Uterus (tissue), 4 donors: Measurements from ENCODE around the gene DIABLO. TPM values are rescaled to one million over a fixed set of nuclear protein-coding genes. Genes with fewer than 3 reads are reported as not detected.

ENCODE experiments used
- DNase-seq, 2 donors: peaks; one replicate each; pipeline ENCODE4 v3.0.0-alpha.2; 2019 to 2020
- H3K27ac ChIP-seq, 2 donors: fragments of 200-600 bp; sonication (generic); 1 replicate in 1 of 2; 2 replicates in 1 of 2; pipeline ENCODE4 v1.5.1; 2016 to 2018
- H3K27me3 ChIP-seq, 2 donors: fragments of 200-600 bp; sonication (generic); one replicate each; pipeline ENCODE4 v1.5.1; 2018 to 2019; ENCODE audit warnings: control low read depth in 1 of 2
- H3K36me3 ChIP-seq, 2 donors: fragments of 200-600 bp; sonication (generic); one replicate each; pipeline ENCODE4 v1.5.1; 2019; ENCODE audit warnings: control low read depth in 1 of 2
- H3K4me1 ChIP-seq, 2 donors: fragments of 200-600 bp; sonication (generic); one replicate each; pipeline ENCODE4 v1.5.1; 2018 to 2019; ENCODE audit warnings: control low read depth in 1 of 2
- H3K4me3 ChIP-seq, 2 donors: fragments of 200-600 bp; sonication (generic); 1 replicate in 1 of 2; 2 replicates in 1 of 2; pipeline ENCODE4 v1.5.1; 2018 to 2019; ENCODE audit warnings: mild to moderate bottlenecking in 1 of 2
- H3K9me3 ChIP-seq, 2 donors: fragments of 200-600 bp; sonication (generic); one replicate each; pipeline ENCODE4 v1.5.1; 2019; ENCODE audit warnings: control low read depth in 1 of 2
- POLR2A ChIP-seq, 2 donors: fragments of 450-650 bp; IDR thresholded peaks; one replicate each; pipeline ENCODE4 v1.6.1; 2016; ENCODE audit warnings: antibody characterized with exemption in 2 of 2, mild to moderate bottlenecking in 1 of 2, moderate library complexity in 1 of 2
- intact Hi-C: fragments of 100-400 bp; cut with DNase I; formaldehyde crosslinking; loops from one replicate; pipeline ENCODE4 v1.15.1; 2023; ENCODE audit warnings: low total_unique reads
- total RNA-seq, 4 donors: library from RNA; depleted of rRNA in 3 of 4; stranded (reverse); fragments of >200 nt in 3 of 4; gene quantifications; one replicate each; pipeline versions ENCODE4 v1.1.0 to v1.2.4, GENCODE V29; 2014 to 2023
- TF ChIP-seq, protein P1 (sequence below), 4 experiments: fragments of 200-600 bp in 2 of 4; fragments of 450-650 bp in 2 of 4; sonication (generic) in 2 of 4; IDR thresholded peaks; one replicate each; pipeline ENCODE4 v1.5.1; 2016 to 2019; ENCODE audit warnings: antibody characterized with exemption in 4 of 4, mild to moderate bottlenecking in 2 of 4, moderate library complexity in 1 of 4
- donor health status: DM: yes; HTN: yes; CAD: no.

The DIABLO gene
- total RNA-seq, 4 donors from 2014 or later: 46.2 to 68.9 (median 53.9) TPM

- Histone ChIP-seq H3K27ac (no peak overlapping the region), H3K27me3 (no peaks in the 10 kb centered on the region), H3K4me1 (no peaks in the 10 kb centered on the region), H3K36me3 (no peaks in the 10 kb centered on the region), H3K4me3 (no peak overlapping the region), H3K9me3 (no peaks in the 10 kb centered on the region)
- TF ChIP-seq, protein P1, sequence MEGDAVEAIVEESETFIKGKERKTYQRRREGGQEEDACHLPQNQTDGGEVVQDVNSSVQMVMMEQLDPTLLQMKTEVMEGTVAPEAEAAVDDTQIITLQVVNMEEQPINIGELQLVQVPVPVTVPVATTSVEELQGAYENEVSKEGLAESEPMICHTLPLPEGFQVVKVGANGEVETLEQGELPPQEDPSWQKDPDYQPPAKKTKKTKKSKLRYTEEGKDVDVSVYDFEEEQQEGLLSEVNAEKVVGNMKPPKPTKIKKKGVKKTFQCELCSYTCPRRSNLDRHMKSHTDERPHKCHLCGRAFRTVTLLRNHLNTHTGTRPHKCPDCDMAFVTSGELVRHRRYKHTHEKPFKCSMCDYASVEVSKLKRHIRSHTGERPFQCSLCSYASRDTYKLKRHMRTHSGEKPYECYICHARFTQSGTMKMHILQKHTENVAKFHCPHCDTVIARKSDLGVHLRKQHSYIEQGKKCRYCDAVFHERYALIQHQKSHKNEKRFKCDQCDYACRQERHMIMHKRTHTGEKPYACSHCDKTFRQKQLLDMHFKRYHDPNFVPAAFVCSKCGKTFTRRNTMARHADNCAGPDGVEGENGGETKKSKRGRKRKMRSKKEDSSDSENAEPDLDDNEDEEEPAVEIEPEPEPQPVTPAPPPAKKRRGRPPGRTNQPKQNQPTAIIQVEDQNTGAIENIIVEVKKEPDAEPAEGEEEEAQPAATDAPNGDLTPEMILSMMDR (IDR thresholded peaks at IDR 0.05): no peak
- TF ChIP-seq POLR2A (IDR thresholded peaks at IDR 0.05): no peak
- no peak for DNase-seq
- intact Hi-C loops: no loop called here
Measured at GRCh38 chr12:122238861-122239260, 13.0 kb upstream of the DIABLO start.

DNA sequence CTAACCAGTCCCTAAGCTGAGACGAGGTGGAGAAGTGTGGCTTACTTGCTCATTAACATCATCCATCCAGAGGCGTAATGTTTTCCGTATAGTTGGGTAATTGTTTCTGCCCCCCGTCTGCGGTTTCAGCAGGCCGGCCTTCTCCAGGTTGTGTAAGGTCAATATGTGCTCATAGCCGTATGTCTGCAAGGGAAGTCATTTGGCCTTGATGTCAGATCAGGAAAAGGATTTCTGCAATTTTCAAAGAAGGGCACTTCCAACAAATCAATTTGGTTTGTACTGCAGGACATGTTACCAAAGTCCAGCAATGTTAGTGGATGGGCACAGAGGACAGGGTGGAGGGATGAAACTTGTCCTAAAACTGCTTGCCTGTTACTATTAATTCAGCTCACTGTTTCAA lies 9.9 kb upstream of the DIABLO start:
- Histone ChIP-seq H3K36me3 (no peaks in the 10 kb centered on the region), H3K4me1 (no peaks in the 10 kb centered on the region), H3K4me3 (no peak overlapping the region), H3K27ac (no peak overlapping the region), H3K27me3 (no peaks in the 10 kb centered on the region), H3K9me3 (no peaks in the 10 kb centered on the region)
- no peak for DNase-seq
- no peak for TF ChIP-seq POLR2A (IDR thresholded peaks at IDR 0.05)
- TF ChIP-seq, protein P1 (IDR thresholded peaks at IDR 0.05): no peak
- intact Hi-C loops: no loop called here

DNA sequence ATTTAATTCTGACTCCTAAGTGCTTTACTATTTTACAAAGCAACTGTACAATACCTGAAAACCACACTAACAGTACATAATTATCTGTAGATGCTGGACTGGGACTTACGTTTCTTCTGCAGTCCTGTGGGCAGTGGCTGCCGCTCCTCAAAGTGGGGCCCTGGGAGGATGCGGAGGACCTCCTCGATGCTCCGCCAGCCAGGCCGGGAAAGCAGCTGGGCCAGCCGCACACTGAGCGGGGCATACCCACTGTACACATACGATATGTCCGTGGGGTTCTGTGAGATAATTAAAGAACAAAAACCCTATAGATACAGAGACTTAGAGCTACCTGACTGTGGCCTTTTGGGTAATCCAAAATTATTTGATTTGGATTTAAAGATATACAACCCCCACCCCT lies 6.8 kb upstream of the DIABLO start:
- H3K27me3 ChIP-seq: no peaks in the 10 kb centered on the region

GRCh38 chr12:122230798-122231197 lies 4.9 kb upstream of the DIABLO start:
- no peaks in the 10 kb centered on the region for H3K9me3 ChIP-seq
- no peaks in the 10 kb centered on the region for H3K36me3 ChIP-seq
- TF ChIP-seq, protein P1 (IDR thresholded peaks at IDR 0.05): no peak
- peaks cover 0 to 6% of the 10 kb centered on the region in 2 donors for H3K4me1 ChIP-seq
- intact Hi-C loops: no loop called here
- DNase-seq: no peak
- no peak overlapping the region for H3K27ac ChIP-seq
- no peak overlapping the region for H3K4me3 ChIP-seq
- no peaks in the 10 kb centered on the region for H3K27me3 ChIP-seq

More for the DNA sequence above, 6.8 kb upstream of the DIABLO start:
- Histone ChIP-seq H3K9me3 (no peaks in the 10 kb centered on the region), H3K27ac (no peak overlapping the region), H3K36me3 (no peaks in the 10 kb centered on the region), H3K4me3 (no peak overlapping the region), H3K4me1 (no peaks in the 10 kb centered on the region)
- intact Hi-C loops: no loop called here
- DNase-seq: no peak
- TF ChIP-seq, protein P1 (IDR thresholded peaks at IDR 0.05): no peak
- no peak for TF ChIP-seq POLR2A (IDR thresholded peaks at IDR 0.05)

GRCh38 chr12:122228092-122228491 lies 2.2 kb upstream of the DIABLO start:
- intact Hi-C loops: no loop called here
- Histone ChIP-seq H3K27ac (no peak overlapping the region), H3K9me3 (no peaks in the 10 kb centered on the region), H3K4me3 (no peak overlapping the region), H3K27me3 (no peaks in the 10 kb centered on the region), H3K4me1 (peaks cover 0 to 10% of the 10 kb centered on the region in 2 donors), H3K36me3 (no peaks in the 10 kb centered on the region)
- no peak for DNase-seq
- no peak for TF ChIP-seq POLR2A (IDR thresholded peaks at IDR 0.05)
- TF ChIP-seq, protein P1 (IDR thresholded peaks at IDR 0.05): no peak
